Transverse colon (tissue), 4 donors: ENCODE results near the gene FSTL5.

Experiments
- CTCF ChIP-seq, 5 experiments: fragments of 200-600 bp in 3 of 5; fragments of 450-650 bp in 2 of 5; sonication (generic) in 3 of 5; IDR thresholded peaks; 1 replicate in 2 of 5; 2 replicates in 3 of 5; pipeline ENCODE4 v1.5.1; 2016 to 2017; ENCODE audit warnings: antibody characterized with exemption in 5 of 5, inconsistent platforms in 3 of 5, mild to moderate bottlenecking in 2 of 5, moderate library complexity in 1 of 5
- EP300 ChIP-seq: sonication (generic); formaldehyde crosslinking; IDR thresholded peaks from one replicate; pipeline ENCODE4 v1.6.1; 2017; ENCODE audit warnings: antibody characterized with exemption, low read depth
- POLR2A ChIP-seq: fragments of 450-650 bp; IDR thresholded peaks from one replicate; pipeline ENCODE4 v1.6.1; 2016; ENCODE audit warnings: antibody characterized with exemption, mild to moderate bottlenecking, moderate library complexity
- POLR2AphosphoS5 ChIP-seq, 3 donors: sonication (generic); formaldehyde crosslinking; IDR thresholded peaks; one replicate each; pipeline ENCODE4 v1.6.1; 2016; ENCODE audit warnings: antibody characterized with exemption in 3 of 3

- TF ChIP-seq POLR2A = no peak
- no peak for TF ChIP-seq POLR2AphosphoS5 (IDR thresholded peaks at IDR 0.05)
- no peak for TF ChIP-seq CTCF (IDR thresholded peaks at IDR 0.05)
- no peak for TF ChIP-seq EP300
Measured at GRCh38 chr4:162056990-162057389, 106.8 kb downstream of the FSTL5 start.
